NCI-H2107 treated with DMSO at 0.1 percent for 48 hours (cell line): ENCODE results near the gene MED7.

Experiments
- DNase-seq: peaks from one replicate; lab custom pipeline; 2025; ENCODE audit not compliant: unreplicated experiment; lab: John Stamatoyannopoulos, UW

MED7 gene

DNA sequence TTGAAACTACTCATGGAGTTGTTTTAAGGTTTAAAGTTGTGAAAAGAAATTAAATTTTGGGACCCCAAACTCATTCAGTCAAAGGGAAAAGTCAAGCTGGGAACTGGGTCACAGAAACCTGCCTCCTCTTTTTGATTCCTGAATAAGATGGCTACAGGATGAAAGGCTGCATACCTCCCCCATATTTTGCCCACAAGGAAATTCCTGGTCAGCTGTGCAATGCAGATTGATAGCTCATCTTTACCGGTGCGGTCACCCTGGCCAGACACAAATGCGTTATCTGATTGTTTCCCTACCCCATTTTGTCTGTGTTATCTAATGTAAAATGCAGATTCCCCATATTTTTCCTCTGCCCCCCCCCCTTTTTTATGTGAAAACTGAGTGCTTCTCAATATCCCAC is 35.2 kb downstream of the MED7 start:
- DNase-seq: no peak

DNA sequence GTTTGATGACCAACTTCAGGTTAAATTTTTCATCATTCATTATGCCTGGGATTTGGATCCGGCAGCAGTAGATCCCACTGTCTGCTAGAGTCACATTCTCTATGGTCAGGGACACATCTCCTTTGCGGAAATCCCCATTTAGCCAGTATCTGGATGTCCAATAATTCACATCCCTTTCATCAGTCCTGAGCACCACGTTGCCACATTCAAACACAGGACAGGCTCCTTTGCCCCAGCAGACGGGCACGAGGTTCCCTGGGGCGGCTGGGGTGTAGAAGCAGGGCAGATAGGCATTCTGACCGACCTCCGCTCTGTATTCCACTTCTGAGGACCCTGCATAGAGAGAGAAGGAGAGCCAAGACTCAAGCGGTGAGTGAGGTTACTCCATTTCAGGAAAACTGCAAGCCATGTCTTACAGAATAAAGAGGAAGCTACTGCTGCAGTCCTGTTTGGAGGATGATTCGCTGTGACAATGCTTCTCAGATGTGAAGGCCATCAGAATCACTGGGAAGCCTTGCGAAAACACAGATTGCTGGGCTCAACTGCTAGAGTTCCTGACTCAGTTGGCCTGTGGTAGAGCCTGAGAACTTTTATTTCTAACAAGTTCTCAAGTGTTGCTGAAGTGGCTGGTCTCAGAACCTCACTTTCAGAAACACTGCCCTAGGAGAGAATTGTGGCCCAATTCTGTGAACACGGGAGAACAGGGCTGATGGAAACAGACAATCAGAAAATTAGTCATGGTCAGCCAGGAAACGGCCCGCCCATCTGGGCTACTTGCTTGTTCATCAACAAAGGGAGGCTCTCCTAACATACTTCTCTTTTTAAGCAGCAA is 35.8 kb downstream of the MED7 start:
- no peak for DNase-seq

DNA sequence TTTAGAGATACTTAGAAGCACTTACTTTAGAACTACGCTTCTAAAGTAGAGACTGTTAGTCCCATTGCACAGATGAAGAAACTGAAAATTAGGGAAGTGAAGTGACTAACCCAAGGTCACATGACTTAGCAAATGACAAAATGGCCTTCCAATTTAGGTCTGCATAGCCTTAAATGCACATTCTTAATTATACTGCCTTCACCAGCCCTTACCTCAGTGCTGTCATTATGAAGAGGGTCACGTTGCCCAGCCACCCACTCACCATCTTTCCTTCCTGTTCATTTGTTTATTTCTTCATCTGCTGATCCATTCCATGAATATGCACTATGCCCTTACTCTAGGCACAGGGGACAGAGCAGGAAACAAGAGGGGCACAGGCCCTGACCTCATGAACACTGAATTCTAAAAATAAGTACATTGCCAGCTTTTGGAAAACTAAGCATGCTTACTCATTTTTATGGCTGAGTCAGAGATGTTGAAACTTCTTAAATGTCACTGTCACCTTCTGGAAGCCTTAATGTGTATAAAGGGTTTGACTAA is 42.5 kb downstream of the MED7 start:
- DNase-seq: no peak

GRCh38 chr5:157088342-157088990 is 54.2 kb downstream of the MED7 start:
- DNase-seq: no peak
